GM11168 (cell line): Measurements from ENCODE around the gene SLCO2A1.

Experiments used
- in situ Hi-C: fragments of 300-500 bp; cut with MboI; formaldehyde crosslinking; loops from one replicate; pipeline ENCODE4 v1.12.0; 2022; ENCODE audit warnings: low sequenced_read_pairs; ENCODE audit not compliant: unreplicated experiment

Gene SLCO2A1

DNA sequence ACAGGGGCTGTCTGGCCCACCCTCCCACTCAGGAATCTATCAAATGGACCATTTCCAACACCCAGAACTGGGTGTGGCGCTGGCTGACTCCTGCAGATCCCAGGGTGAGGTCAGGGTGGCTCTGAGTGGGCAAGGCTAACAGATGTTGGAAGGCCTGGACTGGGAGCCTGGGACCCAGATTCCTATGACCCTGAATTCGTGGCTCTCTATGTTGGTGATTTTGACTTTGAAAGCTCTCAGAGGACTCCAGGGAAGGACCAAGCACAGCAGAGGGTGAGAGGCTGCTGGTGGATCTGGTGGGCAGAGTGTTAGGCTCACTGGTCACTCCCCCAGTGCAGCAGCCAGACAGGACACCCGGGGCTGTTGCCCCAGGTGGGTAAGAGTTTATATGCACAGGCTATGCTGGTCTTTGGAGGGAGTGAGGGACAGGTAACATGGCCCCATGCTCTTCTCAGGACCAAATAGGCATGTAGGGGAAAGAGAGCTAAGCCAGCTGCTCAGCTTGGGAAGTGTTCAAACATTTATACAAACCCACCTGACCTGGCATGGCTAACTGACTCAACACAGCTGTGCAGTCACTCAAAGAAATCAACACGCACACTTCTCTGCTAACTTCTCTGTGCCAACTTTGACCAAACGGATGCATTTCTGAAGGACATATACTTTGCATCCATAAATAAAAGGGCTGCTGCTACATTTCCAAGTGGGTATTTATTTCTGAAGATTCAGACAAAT is 71.5 kb downstream of the SLCO2A1 start:
- in situ Hi-C loops, result no loop called here

DNA sequence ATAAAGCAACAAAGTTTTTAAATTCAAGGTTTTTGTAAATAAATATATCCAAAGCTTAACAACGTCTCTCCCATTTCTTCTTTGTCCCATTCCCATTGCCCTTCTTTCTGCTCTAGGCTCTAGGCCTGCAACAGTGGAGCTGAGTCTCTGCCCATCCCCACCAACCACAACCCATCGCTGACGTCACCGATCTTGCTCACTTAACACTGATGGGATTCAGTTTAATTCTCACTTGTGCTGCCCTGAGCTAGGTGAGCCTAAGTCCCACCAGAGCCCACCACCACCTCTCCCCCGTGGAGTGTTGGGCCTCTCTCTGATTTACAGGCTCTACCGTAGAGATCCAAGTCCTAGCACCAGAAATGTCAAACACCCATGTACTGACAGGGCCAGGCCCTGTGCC is 72.7 kb downstream of the SLCO2A1 start:
- in situ Hi-C loops, result no loop called here

DNA sequence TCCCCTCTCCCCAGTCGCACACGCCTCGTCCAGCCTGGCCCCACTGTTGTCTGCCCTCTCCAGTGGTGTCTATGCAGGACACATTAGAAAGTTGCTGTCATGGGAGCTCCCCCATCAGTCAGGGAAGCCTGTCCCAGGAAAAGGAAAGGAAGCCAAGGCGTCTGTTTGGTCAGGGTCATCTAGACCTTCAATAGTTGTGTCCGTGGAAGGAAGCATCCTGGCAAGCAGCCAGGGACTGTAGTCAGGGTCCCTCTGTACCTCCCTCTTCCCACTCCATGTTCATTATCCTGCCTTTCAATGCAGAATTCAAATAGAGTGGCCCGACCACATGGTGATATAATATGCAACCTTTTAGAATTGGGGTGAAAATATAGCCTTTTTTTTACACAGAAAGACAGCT is 73.4 kb downstream of the SLCO2A1 start:
- in situ Hi-C loops, result no loop called here

DNA sequence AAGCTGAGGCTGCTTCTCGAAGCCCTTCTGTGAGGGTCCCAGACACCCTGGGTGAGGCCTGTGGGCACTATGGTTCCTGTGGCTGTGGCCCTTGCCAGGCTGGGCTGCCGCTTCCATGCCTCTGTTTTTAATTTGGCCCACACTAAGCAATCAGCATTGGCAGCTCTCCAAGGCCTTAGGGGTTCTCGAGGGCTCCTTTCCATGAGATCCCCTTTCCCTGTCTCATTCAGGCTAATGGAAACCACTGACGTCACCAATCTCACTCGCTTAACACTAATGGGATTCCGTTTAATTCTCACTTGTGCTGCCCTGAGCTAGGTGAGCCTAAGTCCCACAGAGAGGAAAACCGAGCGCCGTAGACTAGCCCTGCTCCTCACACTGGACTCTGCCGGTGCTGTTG is 73.8 kb downstream of the SLCO2A1 start:
- in situ Hi-C loops, result no loop called here

DNA sequence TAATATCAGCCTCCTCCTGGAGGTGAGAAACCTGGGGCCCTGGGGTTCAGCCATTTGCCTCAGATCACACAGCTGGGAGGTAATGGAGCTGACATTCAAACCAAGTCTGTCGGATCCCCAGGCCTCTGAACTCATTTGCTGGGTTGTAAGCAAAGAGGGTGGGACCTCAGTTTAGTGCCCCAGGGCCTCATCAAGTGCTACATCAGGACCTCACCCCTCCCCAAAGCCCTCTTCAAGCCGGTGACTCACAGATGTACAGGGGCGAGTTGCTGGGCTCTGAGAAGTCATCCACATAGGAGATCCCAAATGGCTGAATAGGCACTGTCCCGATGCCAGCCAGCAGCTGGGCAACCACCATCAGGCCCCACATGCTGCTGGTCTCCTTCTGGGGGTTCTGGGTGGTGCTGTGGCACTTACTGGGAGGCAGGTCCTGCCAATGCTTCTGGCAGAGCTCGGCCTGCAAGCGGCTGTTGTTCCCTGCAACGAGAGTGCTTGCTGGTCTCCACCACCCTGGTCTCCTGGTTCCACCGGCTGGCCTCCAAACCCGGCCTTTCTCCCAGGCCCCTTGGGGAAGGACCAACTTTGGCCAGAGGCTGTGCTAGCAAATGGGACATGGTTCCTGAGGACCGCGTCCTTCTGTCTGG is 74.9 kb downstream of the SLCO2A1 start:
- in situ Hi-C loops, result no loop called here

DNA sequence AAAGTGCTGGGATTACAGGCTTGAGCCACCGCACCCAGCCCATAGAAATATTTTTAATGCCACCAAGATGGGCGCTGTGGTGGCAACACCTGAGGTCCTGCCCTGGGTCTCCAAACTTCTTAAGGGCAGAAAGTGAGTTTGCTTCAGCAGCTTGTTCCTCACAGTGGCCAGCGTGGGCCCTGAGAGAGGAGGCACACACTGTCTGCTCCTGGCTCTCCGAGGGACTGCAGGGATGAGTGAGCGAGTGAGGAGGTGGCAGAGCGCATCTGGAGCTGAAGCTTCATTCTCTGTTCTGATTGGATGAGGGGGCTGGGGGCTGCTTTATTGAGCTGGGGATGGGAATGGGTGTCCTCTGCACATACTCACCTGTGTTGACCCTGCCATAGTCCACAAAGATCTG is 76.4 kb downstream of the SLCO2A1 start:
- in situ Hi-C loops, result no loop called here

DNA sequence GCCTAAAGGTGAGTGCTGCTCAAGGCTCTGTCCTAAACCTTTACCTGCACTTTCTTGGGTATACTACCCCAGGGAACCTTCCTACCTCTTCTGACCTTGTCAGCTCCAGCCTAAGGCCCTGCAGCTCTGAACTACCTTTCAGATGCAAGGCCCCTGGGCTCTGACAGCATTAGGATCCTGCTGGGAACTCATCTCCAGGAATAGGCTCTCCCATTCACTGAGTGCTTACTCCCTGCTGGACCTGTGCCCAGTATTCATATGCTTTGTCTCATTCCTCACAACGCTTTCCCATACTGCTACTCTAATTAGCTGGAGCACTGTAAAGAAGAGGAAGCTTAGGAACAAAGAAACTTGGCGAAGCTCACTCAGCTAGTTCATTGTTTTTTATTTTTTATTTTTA is 80.3 kb downstream of the SLCO2A1 start:
- in situ Hi-C loops, result no loop called here

DNA sequence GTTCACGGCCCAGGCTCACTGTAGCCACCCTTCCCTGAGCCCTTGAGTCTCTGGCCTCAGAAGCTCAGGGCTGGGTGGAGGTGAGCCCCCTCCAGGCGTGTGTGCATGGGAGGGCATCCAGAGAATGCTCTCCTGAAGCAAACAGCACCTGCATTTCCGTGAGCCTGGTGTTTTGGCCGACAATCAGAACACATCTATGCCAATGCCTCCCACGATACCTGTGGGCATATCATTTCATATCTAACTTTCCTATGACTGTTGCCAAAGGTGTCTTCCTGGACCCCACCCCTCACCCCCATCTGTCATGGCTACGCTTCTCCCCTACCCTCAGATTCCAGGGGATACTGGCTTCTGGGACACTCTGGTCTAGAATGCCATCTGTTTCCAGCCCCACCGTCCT is 80.7 kb downstream of the SLCO2A1 start:
- in situ Hi-C loops, result no loop called here

DNA sequence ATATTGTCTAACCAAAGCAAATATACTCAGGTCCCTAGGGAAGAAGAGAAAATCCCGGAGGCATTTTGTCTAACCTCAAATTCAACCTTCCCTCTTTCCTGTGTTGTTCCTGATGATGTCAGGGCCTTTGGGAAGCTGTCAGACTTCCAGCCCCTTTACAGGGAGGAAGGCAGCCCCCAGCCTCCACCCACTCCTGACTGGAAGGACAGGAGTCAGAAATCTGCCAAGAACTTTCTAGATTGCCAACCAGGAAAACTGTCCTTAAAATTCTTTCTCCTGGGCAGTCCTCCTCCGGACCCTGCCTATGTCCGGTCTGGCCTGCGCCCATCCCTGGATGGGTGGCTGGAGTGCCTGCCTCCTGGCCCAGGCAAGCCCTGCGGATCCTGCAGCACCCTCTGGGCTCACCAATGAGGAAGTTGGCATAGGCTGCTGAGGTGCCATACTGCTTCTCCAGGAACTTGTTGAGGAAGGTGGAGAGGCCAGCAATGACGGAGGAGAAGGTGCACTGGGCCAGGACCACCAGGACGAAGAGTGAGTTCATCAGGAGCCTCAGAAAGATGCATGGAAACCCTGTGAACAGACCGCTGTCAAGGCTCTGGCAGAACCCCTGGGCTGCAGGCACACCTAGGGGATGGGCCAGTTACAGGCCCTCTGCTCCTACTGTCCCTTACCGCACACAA is 81.5 kb downstream of the SLCO2A1 start:
- in situ Hi-C loops, result no loop called here

DNA sequence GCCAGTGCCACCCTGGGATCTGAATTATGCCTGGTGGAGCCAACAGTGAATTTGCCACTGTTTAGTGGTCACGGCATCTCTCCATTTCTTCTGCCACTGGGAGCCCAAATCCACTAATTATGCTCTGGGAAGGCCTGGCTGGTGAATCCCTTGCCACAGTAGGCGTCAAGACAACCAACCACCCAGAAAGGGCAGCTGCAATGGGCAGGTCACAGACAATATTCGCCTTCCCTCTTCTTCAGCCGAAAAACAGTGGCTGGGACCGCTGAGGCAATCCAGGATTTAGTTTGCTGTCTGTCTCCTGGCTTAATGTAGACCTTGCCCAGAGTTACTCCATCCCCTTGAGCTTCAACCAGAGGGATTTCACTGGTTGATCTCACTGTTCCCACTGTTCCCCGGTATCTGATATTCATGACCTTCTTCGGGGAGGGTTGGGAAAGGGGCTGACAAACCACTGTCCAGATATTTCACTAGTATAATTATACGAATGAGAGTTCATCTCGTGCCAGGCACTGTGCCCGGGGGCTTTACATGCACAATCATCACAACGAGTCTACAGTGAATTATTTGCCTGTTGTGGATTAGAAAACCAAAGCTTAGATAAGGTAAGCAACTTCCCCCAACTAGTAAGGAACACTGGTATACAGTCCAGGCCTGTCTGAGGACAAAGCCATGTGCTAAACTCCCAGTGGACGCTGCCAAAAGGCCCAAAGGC is 84.2 kb downstream of the SLCO2A1 start:
- in situ Hi-C loops, result no loop called here

DNA sequence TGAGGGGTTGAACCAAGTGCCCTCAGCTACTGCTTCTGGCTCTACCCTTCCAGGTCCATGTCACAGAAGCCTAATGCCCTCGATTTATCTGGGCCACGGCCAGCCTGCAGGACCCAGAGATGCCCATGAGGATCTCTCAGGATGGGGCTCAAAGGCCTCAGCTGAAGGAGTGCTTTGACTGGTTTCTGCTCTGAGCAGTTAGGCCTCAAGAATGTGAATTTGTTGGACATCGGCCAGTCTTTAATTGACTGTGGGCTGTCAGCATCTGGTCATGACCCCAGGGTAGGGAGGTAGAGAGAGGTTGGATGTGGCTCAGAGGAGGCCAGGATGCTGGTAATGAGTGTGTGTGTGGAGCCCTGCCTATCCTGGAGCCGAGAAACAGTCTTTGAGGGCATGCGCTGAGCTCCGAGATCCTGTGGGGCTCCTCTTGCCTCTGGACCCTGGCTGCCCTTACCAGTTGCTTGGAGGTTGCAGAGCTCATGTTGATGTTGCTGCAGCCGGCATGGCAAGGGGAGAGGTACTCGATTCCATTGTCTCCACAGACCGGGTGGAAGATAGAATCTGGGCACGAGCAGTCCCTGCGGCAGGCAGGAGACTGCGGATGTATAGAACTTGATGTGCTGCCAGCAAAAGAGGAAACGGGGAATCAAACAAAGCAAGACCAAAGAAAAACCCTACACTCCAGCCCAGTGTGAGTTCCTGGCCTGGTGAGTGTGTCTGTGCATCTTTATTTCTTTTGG is 84.9 kb downstream of the SLCO2A1 start:
- in situ Hi-C loops, result no loop called here

DNA sequence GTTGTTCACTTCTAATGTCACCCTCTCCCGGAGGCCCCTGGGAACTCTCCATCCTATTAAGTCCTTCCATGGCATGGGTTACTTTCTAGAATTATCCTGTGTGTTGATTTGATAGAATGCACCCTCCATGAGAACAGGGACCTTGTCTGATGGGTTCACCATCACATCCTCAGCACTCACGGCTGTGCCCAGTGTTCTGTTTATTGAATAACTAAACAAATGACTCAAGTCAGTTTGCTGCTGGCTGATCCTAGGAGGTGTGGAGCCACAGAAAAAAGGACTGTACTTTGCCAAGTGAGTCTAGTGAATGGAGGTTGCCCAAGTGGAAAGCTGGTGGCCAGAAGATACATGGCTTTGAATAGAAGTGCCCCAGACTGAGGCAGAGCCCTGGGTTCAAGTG is 85.5 kb downstream of the SLCO2A1 start:
- in situ Hi-C loops, result no loop called here

DNA sequence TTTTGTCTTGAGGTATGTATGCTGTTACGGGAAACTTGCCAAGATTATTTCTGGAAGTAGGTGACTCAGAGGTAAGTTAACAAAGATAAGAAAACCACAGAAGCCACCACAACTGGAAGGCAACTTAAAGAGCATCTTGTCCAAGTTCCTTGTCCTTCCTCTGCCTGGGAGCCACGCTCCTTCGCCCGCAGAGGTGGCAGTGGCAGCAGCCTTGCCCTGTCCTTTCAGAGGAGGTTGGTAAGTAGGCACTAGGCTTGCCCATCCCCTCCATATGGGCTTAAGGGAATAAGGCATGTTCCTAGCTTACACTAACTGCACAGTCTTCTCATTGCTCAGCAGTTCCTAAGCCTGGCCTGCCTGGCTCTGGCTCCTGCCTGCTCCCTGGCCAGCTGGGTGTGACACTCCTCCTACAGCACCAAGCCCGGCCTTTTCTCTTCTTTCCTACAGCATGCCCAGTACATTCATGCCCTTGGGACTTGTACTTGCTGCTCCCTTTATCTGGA is 86.0 kb downstream of the SLCO2A1 start:
- in situ Hi-C loops, result no loop called here

DNA sequence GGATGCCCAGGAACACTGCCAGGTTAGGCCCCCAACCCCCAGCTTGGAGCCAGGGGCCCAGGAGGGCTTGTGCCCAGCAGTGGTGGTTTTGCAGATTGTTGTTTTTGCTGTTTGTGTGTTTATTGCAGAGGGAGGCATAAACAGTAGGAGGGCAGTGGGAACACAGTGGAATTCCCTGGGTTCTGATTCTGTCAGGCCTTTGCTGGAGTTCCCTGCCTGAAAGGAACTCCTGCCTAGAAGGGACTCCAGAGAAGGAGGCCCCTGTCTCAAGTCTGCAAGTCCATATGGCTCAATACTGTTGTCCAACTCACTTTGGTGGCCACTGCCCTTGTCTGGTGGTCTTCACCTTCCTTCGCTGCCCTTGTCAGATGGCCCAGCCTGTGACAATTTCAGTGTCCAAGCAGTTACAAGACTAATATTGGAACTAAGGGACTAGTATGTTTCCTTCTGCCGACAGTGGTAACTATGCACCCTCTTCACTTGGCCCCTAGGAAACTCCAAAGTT is 86.6 kb downstream of the SLCO2A1 start:
- in situ Hi-C loops, result no loop called here

DNA sequence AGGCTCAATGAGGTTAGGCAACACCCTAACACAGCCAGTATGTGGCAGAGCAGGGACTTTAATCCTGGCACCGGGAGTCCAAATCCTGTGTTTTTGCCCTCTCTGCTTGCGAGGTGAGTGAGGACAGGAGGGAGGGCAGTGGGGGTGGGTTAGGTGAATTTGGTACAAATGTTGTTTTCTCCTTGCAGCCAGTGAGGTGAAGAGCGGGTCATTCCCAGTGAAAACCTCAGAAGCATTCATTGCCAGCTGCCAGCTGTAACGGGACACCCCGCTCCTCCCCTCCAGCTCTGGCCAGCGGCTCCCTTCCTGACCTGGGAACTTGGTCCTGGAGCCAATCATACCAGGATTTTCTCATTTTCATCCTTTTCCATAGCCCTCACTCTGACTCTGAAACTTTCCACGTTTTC is 88.3 kb downstream of the SLCO2A1 start:
- in situ Hi-C loops, result no loop called here

DNA sequence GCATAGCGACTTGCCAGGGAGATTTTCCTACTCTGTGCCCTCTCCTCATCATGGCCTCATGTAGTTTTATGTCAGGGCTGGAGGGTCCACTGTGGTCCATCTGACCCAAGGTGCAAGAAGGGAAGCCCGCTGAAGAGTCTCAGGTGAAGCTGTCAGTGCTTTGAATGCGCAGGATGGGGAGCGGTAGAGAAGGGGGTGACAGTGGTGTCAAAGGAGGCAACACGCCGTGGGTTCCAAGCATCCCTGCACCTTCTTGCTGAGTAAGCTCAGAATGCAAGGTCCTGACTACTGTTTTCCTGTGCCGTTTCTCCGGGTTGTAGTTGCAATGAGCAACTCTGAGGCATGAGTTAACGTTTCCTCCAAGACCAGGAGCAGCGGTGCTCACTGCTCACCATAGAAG is 89.2 kb downstream of the SLCO2A1 start:
- in situ Hi-C loops, result no loop called here

DNA sequence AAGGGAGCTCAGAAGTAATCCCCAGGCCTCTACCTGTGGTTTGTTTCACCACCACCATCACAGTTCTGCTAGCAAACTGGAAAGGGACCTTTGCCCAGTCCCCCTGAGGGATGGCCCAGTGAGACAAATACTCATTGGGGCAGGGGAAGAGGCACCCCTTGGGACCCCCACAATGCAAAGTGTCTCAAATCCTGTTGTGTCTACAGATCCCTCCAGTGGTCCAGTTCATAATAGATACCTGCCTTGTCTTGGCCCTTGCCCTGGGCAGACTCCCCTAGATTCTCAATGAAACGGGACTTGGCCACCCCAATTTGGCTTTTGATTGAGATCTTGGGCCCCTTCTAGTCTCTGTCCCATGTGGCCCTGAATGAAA is 90.3 kb downstream of the SLCO2A1 start:
- in situ Hi-C loops, result loop anchor here (10.0 kb wide), 1 partner anchor 275 kb away; no protein-coding TSS in a partner anchor

DNA sequence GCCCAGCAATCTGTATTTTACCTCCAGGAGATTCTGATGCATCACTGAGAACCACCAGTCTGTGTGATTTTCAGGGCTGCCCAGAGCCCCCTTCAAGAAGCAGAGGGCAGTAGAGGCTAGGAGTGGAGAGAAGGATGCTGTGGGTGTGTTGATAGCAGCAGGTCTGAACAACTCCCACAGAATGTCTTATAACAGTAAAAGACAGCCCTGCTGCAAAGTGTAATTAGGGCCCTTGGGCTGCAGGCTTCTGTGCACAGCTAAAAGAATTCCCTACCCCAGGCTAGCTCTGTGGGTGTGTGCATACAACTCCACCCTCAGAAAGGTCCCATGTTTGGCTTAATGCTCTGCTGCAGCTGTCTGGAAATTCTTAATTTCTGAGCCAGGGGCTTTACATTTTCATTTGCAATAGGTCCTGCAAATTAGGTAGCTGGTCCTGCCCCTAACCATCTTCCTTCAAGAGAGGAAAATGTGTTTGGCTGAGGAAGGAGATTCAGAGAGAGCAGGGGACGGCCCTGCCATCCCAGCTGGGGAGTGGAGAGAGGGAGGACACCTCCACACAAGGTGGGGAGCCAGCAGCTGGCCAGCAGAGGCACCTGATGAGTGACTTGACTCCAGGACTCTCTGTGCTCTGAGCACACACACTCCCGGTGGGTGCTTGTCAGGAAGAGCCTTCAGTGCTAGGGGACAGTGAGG is 90.8 kb downstream of the SLCO2A1 start:
- in situ Hi-C loops, result loop anchor here (10.0 kb wide), 1 partner anchor 276 kb away; no protein-coding TSS in a partner anchor
